Testis (tissue), 2 donors: ENCODE data around the gene TMEM252.

ENCODE experiments used
- CTCF ChIP-seq, 3 experiments: fragments of 450-650 bp in 2 of 3; fragments of 200-600 bp in 1 of 3; sonication (generic) in 1 of 3; IDR thresholded peaks; one replicate each; pipeline ENCODE4 v1.5.1; 2016 to 2019; ENCODE audit warnings: antibody characterized with exemption in 3 of 3, mild to moderate bottlenecking in 2 of 3, moderate library complexity in 1 of 3
- POLR2A ChIP-seq: fragments of 450-650 bp; IDR thresholded peaks from one replicate; pipeline ENCODE4 v1.6.1; 2017; ENCODE audit warnings: antibody characterized with exemption, mild to moderate bottlenecking, moderate library complexity

GRCh38 chr9:68493958-68494577 is 46.6 kb downstream of the TMEM252 start:
- no peak for TF ChIP-seq POLR2A
- no peak for TF ChIP-seq CTCF (IDR thresholded peaks at IDR 0.05)
